ENCODE data around the gene BCDIN3D.

BCDIN3D gene

DNA sequence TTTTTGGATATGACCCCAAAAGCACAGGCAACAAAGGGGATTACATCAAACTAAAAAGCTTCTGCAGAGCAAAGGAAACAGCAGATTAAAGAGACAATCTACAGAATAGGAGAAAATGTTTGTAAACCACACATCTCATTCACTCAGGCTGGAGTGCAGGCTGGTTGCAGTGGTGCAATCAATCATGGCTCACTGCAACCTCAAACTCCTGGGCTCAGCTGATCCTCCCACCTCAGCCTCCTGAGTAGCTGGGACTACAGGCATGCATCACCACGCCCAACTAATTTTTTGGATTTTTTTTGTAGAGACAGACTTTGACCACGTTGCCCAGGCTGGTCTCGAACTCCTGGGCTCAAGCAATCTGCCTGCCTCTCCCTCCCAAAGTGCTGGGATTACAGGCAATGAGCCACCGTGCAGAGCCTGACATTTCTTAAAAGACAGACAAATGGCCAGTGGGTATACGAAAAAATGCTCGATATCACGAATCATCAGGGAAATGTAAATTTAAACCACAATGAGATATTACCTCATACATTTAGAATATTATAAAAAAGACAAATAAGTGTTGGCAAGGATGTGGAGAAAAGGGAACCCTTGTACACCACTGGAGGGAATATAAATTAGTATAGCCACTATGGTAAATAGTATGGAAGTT, 24.5 kb downstream of the BCDIN3D start:
- DNase-seq (ENCODE audit: low read depth): no peak

DNA sequence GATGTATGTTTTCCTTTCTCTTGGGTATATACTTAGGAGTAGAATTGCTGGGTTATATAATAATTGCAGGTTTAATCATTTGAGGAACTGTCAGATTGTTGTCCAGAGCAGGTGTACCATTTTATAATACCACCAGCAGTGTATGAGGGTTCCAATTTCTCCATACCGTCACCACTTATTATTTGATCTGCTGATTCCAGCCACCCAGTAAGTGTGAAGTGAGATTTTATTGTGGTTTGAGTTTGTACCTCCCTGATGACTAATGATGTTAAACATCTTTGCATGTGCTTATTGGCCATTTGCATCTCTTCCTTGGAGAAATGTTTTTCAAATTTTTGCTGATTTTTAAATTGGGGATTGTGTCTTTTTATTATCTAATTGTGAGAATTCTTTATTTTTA, 29.8 kb downstream of the BCDIN3D start:
- no peak for DNase-seq (ENCODE audit: low read depth)

DNA sequence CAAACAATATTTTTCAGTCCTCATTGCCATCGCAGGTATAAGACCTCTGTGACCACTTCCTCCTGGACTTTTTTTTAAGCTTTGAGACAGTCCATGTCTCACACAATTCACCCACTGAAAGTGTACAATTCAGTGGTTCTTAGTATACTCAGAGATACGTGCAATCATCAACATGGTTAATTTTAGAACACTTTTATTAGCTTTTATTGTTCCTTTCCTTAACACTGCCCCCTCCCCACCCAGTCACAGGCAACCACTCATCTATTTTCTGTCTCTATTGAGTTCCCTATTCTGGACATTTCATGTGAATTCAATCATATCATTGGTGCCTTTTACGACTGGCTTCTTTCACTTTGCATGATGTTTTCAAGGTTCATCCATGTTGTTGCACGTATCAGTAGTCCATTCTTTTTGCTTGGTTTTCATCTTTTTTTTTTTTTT, 30.9 kb downstream of the BCDIN3D start:
- no peak for DNase-seq (ENCODE audit: low read depth)

- no peak for DNase-seq (ENCODE audit: low read depth)
Observed at GRCh38 chr12:49811136-49811535, 31.8 kb downstream of the BCDIN3D start.

- no peak for DNase-seq (ENCODE audit: low read depth)
Observed at GRCh38 chr12:49809906-49810389, 33.0 kb downstream of the BCDIN3D start.

- DNase-seq (ENCODE audit: low read depth): no peak
Observed at GRCh38 chr12:49809381-49809905, 33.5 kb downstream of the BCDIN3D start.

- no peak for DNase-seq (ENCODE audit: low read depth)
Observed at GRCh38 chr12:49808686-49809380, 34.1 kb downstream of the BCDIN3D start.

GRCh38 chr12:49807991-49808580, 34.8 kb downstream of the BCDIN3D start:
- no peak for DNase-seq (ENCODE audit: low read depth)

GRCh38 chr12:49806877-49807276, 36.0 kb downstream of the BCDIN3D start:
- no peak for DNase-seq (ENCODE audit: low read depth)

DNA sequence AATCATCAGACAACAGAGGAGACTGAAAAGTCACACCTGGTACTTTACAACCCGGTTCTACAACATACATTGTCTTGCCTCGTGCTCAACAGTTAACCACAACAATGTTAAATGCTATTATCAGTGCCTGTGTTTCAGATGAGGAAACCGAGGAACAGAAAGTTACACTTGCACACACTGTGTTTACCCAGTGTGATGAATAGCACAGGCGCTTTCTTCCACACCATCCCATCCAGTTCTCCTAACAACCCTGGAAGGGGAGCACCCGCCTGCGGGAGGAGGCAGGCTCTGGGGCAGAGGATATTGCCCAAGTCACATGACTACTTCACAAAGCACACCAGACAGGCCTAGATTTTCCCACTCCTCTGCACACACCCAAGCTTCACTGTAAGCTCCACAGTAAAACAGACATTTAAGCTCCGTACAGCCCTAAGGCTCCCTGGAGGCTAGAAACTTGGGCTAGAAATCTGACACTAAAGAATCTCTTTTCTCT, 36.5 kb downstream of the BCDIN3D start:
- DNase-seq (ENCODE audit: low read depth): no peak

GRCh38 chr12:49805409-49805808, 37.5 kb downstream of the BCDIN3D start:
- DNase-seq (ENCODE audit: low read depth): no peak

DNA sequence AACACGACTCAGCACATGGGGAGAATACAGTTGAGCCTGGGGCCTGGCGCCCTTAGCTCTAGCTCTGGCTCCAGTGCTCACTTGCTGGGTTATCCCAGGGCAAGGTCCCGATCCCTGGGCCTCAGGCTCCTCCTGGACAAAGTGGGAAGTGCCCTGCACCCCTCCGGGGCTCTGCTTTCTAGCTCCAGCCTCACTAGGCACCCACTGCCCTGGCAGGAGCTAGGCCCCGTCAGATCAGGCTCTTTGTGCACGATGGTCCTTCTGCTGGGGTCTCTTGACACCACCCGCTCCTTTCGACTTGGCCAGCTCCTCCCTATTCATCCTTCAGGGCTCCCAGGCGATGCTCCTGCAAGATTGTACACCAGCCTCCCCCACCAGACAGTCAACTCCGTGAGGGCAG, 38.1 kb downstream of the BCDIN3D start:
- DNase-seq (ENCODE audit: low read depth): no peak

- no peak for DNase-seq (ENCODE audit: low read depth)
Observed at GRCh38 chr12:49803693-49804450, 39.0 kb downstream of the BCDIN3D start.

DNA sequence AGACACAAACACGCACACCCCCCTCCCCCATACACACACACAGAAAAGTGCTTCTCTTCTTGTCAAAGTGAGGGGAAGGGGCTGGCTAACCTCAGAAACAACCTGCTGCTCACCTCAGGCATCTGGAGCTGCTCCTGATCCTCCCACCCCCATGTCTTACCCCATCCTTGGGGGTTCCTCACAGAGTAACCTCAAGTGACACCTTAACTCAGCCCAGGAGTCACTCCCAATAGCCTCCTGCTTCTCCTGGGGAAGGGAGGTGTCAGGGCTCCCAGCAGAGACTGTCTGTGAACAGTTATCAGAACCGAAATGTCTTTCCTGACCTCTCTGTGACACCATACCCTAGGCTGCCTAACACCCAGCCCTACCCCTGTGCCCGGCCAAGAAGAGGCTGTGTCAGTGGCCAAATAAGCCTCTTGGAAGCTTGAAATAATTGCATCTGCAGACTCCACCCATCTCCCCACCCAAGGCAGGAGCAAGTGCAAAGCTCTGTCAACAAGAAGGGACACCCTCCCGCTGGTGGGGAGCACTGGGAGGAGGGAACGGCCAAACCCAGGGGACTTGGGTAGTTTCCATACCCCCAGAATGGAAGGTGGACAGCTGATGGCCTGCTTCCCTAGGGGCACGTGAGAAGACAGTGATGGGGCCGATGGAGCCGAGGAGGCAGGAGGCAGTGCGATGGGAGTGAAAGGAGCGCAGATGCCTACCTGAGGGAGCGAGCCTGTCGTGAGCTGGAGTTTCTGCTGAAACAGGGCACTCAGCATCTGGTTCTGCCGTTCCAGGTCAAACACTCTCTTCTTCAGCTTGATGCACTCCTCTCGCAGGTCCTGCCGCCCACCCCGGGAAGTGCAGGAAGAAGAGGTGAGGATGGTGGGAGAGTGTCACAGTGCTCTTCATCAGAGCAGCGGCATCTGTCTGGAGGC, 41.5 kb downstream of the BCDIN3D start:
- DNase-seq (ENCODE audit: low read depth): no peak

- no peak for DNase-seq (ENCODE audit: low read depth)
Observed at GRCh38 chr12:49800421-49801140, 42.3 kb downstream of the BCDIN3D start.

DNA sequence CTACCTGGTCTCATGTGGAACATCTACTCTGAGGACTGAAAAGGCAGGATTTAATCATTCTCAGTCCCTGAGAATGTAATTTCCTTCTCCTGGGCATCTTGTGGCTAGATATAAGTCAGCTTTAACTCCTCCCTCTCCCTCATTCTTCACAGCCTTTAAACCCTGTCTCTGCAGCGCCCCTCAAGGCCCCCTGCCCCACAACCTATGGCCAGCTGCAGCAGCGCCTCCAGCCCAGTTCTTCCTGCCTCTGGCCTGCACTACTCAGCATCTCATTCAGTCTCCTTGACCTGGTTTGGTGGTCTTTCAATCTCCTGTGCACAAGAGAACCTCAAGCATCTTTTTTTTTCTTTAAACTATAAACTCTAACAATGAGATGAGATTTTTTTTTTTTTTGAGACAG, 44.0 kb downstream of the BCDIN3D start:
- no peak for DNase-seq (ENCODE audit: low read depth)

DNA sequence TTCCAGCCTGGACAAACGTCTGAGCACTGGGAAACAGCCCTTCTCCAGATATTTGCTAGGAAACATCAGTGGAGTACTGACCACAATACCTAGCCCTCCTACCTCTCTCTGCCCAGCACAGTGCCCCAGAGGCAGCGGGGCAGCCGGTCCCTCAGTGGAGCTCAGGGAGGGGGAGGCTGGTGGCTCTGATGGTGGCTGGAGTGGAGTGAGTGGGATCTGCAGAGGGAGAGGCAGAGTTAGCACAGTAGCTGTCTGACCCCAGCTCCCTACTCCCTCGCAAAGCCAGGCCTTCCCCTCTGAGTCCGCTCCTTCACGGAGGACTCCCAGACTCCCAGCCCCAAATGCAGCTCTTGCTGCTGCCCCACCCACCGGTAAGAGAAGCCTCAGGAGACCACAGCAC, 44.7 kb downstream of the BCDIN3D start:
- DNase-seq (ENCODE audit: low read depth): no peak

DNA sequence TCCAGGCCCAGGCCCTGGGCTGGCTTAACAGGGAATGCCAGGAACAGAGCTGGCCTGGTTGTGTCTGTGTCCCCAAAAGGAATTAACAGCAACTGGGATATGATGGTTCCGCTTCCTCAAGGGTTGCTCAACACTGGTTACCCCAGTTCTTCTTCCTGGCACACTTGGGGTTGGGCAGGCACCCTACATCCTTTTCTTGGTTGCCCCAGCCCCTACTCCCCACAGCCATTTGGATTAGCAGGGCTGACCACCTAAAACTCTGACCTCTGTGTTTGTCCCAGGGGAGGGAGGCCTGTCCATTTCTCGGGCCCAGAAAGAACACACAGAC, 45.5 kb downstream of the BCDIN3D start:
- DNase-seq (ENCODE audit: low read depth): no peak

GRCh38 chr12:49796606-49797448, 46.1 kb downstream of the BCDIN3D start:
- no peak for DNase-seq (ENCODE audit: low read depth)

- no peak for DNase-seq (ENCODE audit: low read depth)
Observed at GRCh38 chr12:49796155-49796554, 46.8 kb downstream of the BCDIN3D start.

Measured in stimulated activated CD8-positive, alpha-beta memory T cell treated with anti-CD3 and anti-CD28 coated beads, Interleukin-15, amount 100 ng/mL, for 1 hour (primary cell).